ENCODE measurements around the gene MYRF. TPM values are rescaled to one million over a fixed set of nuclear protein-coding genes. Genes with fewer than 3 reads are reported as not detected.
A peak's percentile ranks its signal among the peaks of the same experiment; 100 is the strongest.

MYRF gene
- total RNA-seq, 4 donors from 2014 or later: 18.2 to 80.9 (median 49.9) TPM

DNA sequence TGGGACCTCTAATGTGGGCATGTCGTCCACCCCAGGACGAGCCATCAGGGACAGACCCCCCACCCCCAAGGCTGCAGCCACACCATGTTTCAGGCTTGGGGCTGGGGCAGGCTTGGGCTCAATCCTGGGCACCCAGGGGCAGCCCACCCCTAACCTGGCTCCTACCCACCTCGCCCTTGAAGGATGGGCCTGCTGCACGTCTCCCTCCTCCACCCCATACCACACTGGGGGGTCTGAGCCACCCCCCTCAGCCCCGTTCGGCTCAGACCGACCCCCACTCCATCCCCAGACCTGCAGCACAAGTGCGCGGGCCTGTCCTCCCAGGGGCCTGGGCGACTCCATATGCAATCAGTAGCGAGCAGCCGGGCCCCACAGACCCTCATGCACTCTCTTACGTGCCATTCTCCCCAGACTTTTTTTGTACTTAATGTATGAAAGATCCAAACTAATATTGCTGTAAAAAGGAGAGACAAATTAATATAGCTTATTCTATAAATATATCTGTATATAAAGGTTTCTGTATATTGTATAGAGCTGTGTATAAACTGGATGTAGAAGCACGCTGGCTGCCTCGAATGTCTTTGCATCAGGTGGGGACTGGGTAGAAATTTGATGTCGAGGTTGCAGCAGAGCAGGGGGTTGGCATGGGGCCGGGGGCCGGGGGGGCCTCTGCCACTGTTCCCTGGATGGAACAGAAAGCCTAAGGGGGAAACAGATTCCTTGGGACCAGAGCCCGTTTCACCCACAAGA lies 5.8 kb upstream of the MYRF start:
- peaks cover 0 to 8% (median 0%) of the 10 kb centered on the region in 3 donors for H3K36me3 ChIP-seq
- H3K9me3 ChIP-seq: no peaks in the 10 kb centered on the region
- no peak for TF ChIP-seq POLR2A (IDR thresholded peaks at IDR 0.05)
- no peak for TF ChIP-seq CTCF (IDR thresholded peaks at IDR 0.05)
- H3K27ac ChIP-seq: no peak overlapping the region
- DNase-seq: no peak
- H3K4me1 ChIP-seq: peaks cover 0 to 11% (median 0%) of the 10 kb centered on the region in 4 donors
- no peaks in the 10 kb centered on the region for H3K27me3 ChIP-seq
- no peak overlapping the region for H3K4me3 ChIP-seq

DNA sequence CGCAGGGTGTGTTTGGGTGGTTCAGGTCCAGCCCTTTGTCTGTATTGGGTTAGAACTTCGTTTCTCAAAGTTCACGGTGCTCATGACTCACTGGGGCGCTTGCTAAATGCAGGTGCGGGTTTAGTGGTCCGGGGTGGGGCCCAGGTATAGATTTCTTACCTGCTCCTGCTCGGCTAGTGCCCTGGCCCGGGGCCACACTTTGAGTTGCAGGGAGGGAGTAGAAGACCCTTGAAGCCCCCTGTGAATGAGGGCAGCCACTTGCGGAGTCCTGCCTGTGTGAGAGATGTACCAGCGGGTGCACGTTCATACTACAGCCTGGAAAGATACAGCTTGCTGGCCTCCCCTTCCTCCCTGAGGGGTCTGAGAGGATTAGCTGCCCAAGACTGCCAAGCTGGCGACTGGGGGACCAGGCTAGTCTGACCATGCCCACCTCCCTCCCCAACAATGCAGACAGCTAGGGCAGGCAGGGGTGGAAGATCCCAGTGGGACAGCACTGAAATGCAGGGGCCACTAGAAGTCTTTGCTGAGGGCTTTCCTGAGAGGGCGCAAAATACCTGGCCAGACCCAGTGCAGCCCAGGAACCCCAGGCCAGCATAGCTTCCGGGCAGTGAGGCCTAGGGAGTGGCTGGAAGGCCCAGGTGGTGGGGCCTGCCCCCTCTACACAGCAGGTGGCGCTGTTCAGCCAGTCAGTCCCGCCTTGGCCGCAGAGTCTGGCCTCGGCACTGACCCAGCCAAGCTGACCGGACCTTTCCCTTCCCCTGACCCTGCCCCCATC lies 5.1 kb upstream of the MYRF start:
- DNase-seq: peak; percentile 38 to 88 (median 88)
- Histone ChIP-seq H3K4me3 (peak overlapping the region in 1 of 4 donors; percentile 21), H3K36me3 (peaks cover 0 to 8% (median 0%) of the 10 kb centered on the region in 3 donors), H3K9me3 (no peaks in the 10 kb centered on the region), H3K4me1 (peaks cover 0 to 14% (median 2%) of the 10 kb centered on the region in 4 donors), H3K27me3 (no peaks in the 10 kb centered on the region), H3K27ac (peak overlapping the region in 1 of 4 donors; percentile 17)
- TF ChIP-seq CTCF (IDR thresholded peaks at IDR 0.05): peak; percentile 47 to 95 (median 86)
- no peak for TF ChIP-seq POLR2A (IDR thresholded peaks at IDR 0.05)

DNA sequence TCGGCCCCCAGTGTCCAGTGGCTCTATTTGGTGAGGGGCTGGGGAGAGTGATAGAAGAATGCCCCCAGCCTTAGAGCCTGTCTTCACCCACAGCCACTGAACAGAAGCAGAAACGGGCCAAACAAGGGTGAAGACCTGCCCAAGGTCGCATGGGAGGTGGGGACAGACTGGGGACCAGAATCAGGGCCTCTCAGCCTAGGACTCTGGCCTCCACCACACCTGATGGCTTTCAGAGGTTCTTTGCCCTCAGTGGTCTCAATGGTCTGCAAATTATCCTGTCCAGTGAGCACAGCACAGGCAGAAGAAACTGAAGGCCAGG lies 4.5 kb upstream of the MYRF start:
- Histone ChIP-seq H3K27me3 (no peaks in the 10 kb centered on the region), H3K9me3 (no peaks in the 10 kb centered on the region), H3K4me1 (peaks cover 0 to 14% (median 2%) of the 10 kb centered on the region in 4 donors), H3K36me3 (peaks cover 0 to 8% (median 0%) of the 10 kb centered on the region in 3 donors), H3K27ac (no peak overlapping the region), H3K4me3 (peak overlapping the region in 1 of 4 donors; percentile 21)
- TF ChIP-seq CTCF (IDR thresholded peaks at IDR 0.05) (no peak), POLR2A (IDR thresholded peaks at IDR 0.05) (no peak)
- no peak for DNase-seq

- H3K9me3 ChIP-seq: no peaks in the 10 kb centered on the region
- no peak for DNase-seq
- no peak overlapping the region for H3K27ac ChIP-seq
These were observed 2.7 kb upstream of the MYRF start for GRCh38 chr11:61749591-61750217.

More at GRCh38 chr11:61749591-61750217, 2.7 kb upstream of the MYRF start:
- TF ChIP-seq CTCF (IDR thresholded peaks at IDR 0.05) (no peak), POLR2A (IDR thresholded peaks at IDR 0.05) (no peak)
- no peaks in the 10 kb centered on the region for H3K27me3 ChIP-seq
- H3K4me1 ChIP-seq: peaks cover 0 to 25% (median 2%) of the 10 kb centered on the region in 4 donors
- no peak overlapping the region for H3K4me3 ChIP-seq
- H3K36me3 ChIP-seq: no peaks in the 10 kb centered on the region
